GM12891 (cell line): ENCODE data around the gene BDNF.

Source experiments
- POLR2A ChIP-seq: IDR thresholded peaks from 2 replicates; pipeline ENCODE4 v1.6.1; 2011; ENCODE audit warnings: low read depth, low read length, control low read depth
- POLR2AphosphoS5 ChIP-seq: IDR thresholded peaks from 2 replicates; pipeline ENCODE4 v1.6.1; 2011; ENCODE audit warnings: low read depth, low read length, control low read depth
- POU2F2 ChIP-seq: IDR thresholded peaks from 2 replicates; pipeline ENCODE4 v1.6.1; 2011; ENCODE audit warnings: low read depth, mild to moderate bottlenecking, control low read depth, low read length, moderate library complexity
- SPI1 ChIP-seq: IDR thresholded peaks from 2 replicates; pipeline ENCODE4 v1.6.1; 2011; ENCODE audit warnings: low read depth, low read length, control low read depth
- TAF1 ChIP-seq: IDR thresholded peaks from 2 replicates; pipeline ENCODE4 v1.6.1; 2011; ENCODE audit warnings: low read depth, low read length, control low read depth

GRCh38 chr11:27658535-27659236 is 41.6 kb downstream of the BDNF start:
- TF ChIP-seq POLR2AphosphoS5 = no peak
- no peak for TF ChIP-seq POLR2A
- TF ChIP-seq SPI1 = no peak
- no peak for TF ChIP-seq TAF1
- no peak for TF ChIP-seq POU2F2
